ENCODE data around the gene CDV3.

Gene CDV3

GRCh38 chr3:133599280-133599679 lies 25.8 kb downstream of the CDV3 start:
- H3K4me3 ChIP-seq (ENCODE audit: low read length in 2 of 2) = no peak overlapping the region
- H3K27me3 ChIP-seq (ENCODE audit: control insufficient read depth in 2 of 2, insufficient read depth in 2 of 2, low read length in 2 of 2) = no peaks in the 10 kb centered on the region
- no peaks in the 10 kb centered on the region for H3K4me1 ChIP-seq (ENCODE audit: control insufficient read depth in 2 of 2, insufficient read depth in 2 of 2, low read length in 2 of 2)
- peaks cover 0 to 2% of the 10 kb centered on the region in 2 donors for H3K36me3 ChIP-seq (ENCODE audit: control insufficient read depth in 2 of 2, insufficient read depth in 2 of 2, low read length in 2 of 2)
- H3K9me3 ChIP-seq (ENCODE audit: control insufficient read depth in 2 of 2, low read length in 2 of 2) = no peaks in the 10 kb centered on the region
- no peak overlapping the region for H3K9ac ChIP-seq (ENCODE audit: low read depth in 1 of 2, low read length in 2 of 2)
- no peak overlapping the region for H3K27ac ChIP-seq (ENCODE audit: low read depth in 2 of 2, low read length in 2 of 2)

GRCh38 chr3:133600572-133601081 lies 27.1 kb downstream of the CDV3 start:
- Histone ChIP-seq H3K27ac (ENCODE audit: low read depth in 2 of 2, low read length in 2 of 2) (no peak overlapping the region), H3K4me3 (ENCODE audit: low read length in 2 of 2) (no peak overlapping the region), H3K9me3 (ENCODE audit: control insufficient read depth in 2 of 2, low read length in 2 of 2) (no peaks in the 10 kb centered on the region), H3K4me1 (ENCODE audit: control insufficient read depth in 2 of 2, insufficient read depth in 2 of 2, low read length in 2 of 2) (no peaks in the 10 kb centered on the region), H3K9ac (ENCODE audit: low read depth in 1 of 2, low read length in 2 of 2) (no peak overlapping the region), H3K36me3 (ENCODE audit: control insufficient read depth in 2 of 2, insufficient read depth in 2 of 2, low read length in 2 of 2) (peaks cover 0 to 4% of the 10 kb centered on the region in 2 donors), H3K27me3 (ENCODE audit: control insufficient read depth in 2 of 2, insufficient read depth in 2 of 2, low read length in 2 of 2) (no peaks in the 10 kb centered on the region)

- no peaks in the 10 kb centered on the region for H3K4me1 ChIP-seq (ENCODE audit: control insufficient read depth in 2 of 2, insufficient read depth in 2 of 2, low read length in 2 of 2)
- H3K36me3 ChIP-seq (ENCODE audit: control insufficient read depth in 2 of 2, insufficient read depth in 2 of 2, low read length in 2 of 2) = peaks cover 32 to 36% of the 10 kb centered on the region in 2 donors
- no peaks in the 10 kb centered on the region for H3K27me3 ChIP-seq (ENCODE audit: control insufficient read depth in 2 of 2, insufficient read depth in 2 of 2, low read length in 2 of 2)
- no peak overlapping the region for H3K27ac ChIP-seq (ENCODE audit: low read depth in 2 of 2, low read length in 2 of 2)
- no peak overlapping the region for H3K9ac ChIP-seq (ENCODE audit: low read depth in 1 of 2, low read length in 2 of 2)
- H3K9me3 ChIP-seq (ENCODE audit: control insufficient read depth in 2 of 2, low read length in 2 of 2) = no peaks in the 10 kb centered on the region
- H3K4me3 ChIP-seq (ENCODE audit: low read length in 2 of 2) = no peak overlapping the region
Observed at GRCh38 chr3:133606342-133606741, 32.9 kb downstream of the CDV3 start.

- Histone ChIP-seq H3K4me1 (ENCODE audit: control insufficient read depth in 2 of 2, insufficient read depth in 2 of 2, low read length in 2 of 2) (no peaks in the 10 kb centered on the region), H3K27ac (ENCODE audit: low read depth in 2 of 2, low read length in 2 of 2) (no peak overlapping the region), H3K4me3 (ENCODE audit: low read length in 2 of 2) (no peak overlapping the region), H3K9ac (ENCODE audit: low read depth in 1 of 2, low read length in 2 of 2) (no peak overlapping the region), H3K9me3 (ENCODE audit: control insufficient read depth in 2 of 2, low read length in 2 of 2) (no peaks in the 10 kb centered on the region), H3K27me3 (ENCODE audit: control insufficient read depth in 2 of 2, insufficient read depth in 2 of 2, low read length in 2 of 2) (no peaks in the 10 kb centered on the region), H3K36me3 (ENCODE audit: control insufficient read depth in 2 of 2, insufficient read depth in 2 of 2, low read length in 2 of 2) (peaks cover 32 to 34% of the 10 kb centered on the region in 2 donors)
Observed at GRCh38 chr3:133606902-133607301, 33.4 kb downstream of the CDV3 start.

GRCh38 chr3:133607816-133608215 lies 34.3 kb downstream of the CDV3 start:
- no peaks in the 10 kb centered on the region for H3K9me3 ChIP-seq (ENCODE audit: control insufficient read depth in 2 of 2, low read length in 2 of 2)
- H3K27me3 ChIP-seq (ENCODE audit: control insufficient read depth in 2 of 2, insufficient read depth in 2 of 2, low read length in 2 of 2) = no peaks in the 10 kb centered on the region
- H3K27ac ChIP-seq (ENCODE audit: low read depth in 2 of 2, low read length in 2 of 2) = no peak overlapping the region
- H3K9ac ChIP-seq (ENCODE audit: low read depth in 1 of 2, low read length in 2 of 2) = no peak overlapping the region
- H3K4me3 ChIP-seq (ENCODE audit: low read length in 2 of 2) = no peak overlapping the region
- no peaks in the 10 kb centered on the region for H3K4me1 ChIP-seq (ENCODE audit: control insufficient read depth in 2 of 2, insufficient read depth in 2 of 2, low read length in 2 of 2)
- peaks cover 32 to 38% of the 10 kb centered on the region in 2 donors for H3K36me3 ChIP-seq (ENCODE audit: control insufficient read depth in 2 of 2, insufficient read depth in 2 of 2, low read length in 2 of 2)

GRCh38 chr3:133608388-133608787 lies 34.9 kb downstream of the CDV3 start:
- Histone ChIP-seq H3K9ac (ENCODE audit: low read depth in 1 of 2, low read length in 2 of 2) (no peak overlapping the region), H3K4me1 (ENCODE audit: control insufficient read depth in 2 of 2, insufficient read depth in 2 of 2, low read length in 2 of 2) (no peaks in the 10 kb centered on the region), H3K9me3 (ENCODE audit: control insufficient read depth in 2 of 2, low read length in 2 of 2) (no peaks in the 10 kb centered on the region), H3K27ac (ENCODE audit: low read depth in 2 of 2, low read length in 2 of 2) (no peak overlapping the region), H3K27me3 (ENCODE audit: control insufficient read depth in 2 of 2, insufficient read depth in 2 of 2, low read length in 2 of 2) (no peaks in the 10 kb centered on the region), H3K4me3 (ENCODE audit: low read length in 2 of 2) (no peak overlapping the region), H3K36me3 (ENCODE audit: control insufficient read depth in 2 of 2, insufficient read depth in 2 of 2, low read length in 2 of 2) (peaks cover 32 to 38% of the 10 kb centered on the region in 2 donors)

GRCh38 chr3:133610031-133610430 lies 36.5 kb downstream of the CDV3 start:
- Histone ChIP-seq H3K4me3 (ENCODE audit: low read length in 2 of 2) (no peak overlapping the region), H3K4me1 (ENCODE audit: control insufficient read depth in 2 of 2, insufficient read depth in 2 of 2, low read length in 2 of 2) (no peaks in the 10 kb centered on the region), H3K9ac (ENCODE audit: low read depth in 1 of 2, low read length in 2 of 2) (no peak overlapping the region), H3K27ac (ENCODE audit: low read depth in 2 of 2, low read length in 2 of 2) (no peak overlapping the region), H3K36me3 (ENCODE audit: control insufficient read depth in 2 of 2, insufficient read depth in 2 of 2, low read length in 2 of 2) (peaks cover 32 to 37% of the 10 kb centered on the region in 2 donors), H3K9me3 (ENCODE audit: control insufficient read depth in 2 of 2, low read length in 2 of 2) (no peaks in the 10 kb centered on the region), H3K27me3 (ENCODE audit: control insufficient read depth in 2 of 2, insufficient read depth in 2 of 2, low read length in 2 of 2) (no peaks in the 10 kb centered on the region)

GRCh38 chr3:133611534-133611933 lies 38.0 kb downstream of the CDV3 start:
- H3K27me3 ChIP-seq (ENCODE audit: control insufficient read depth in 2 of 2, insufficient read depth in 2 of 2, low read length in 2 of 2) = no peaks in the 10 kb centered on the region
- H3K9me3 ChIP-seq (ENCODE audit: control insufficient read depth in 2 of 2, low read length in 2 of 2) = no peaks in the 10 kb centered on the region
- H3K36me3 ChIP-seq (ENCODE audit: control insufficient read depth in 2 of 2, insufficient read depth in 2 of 2, low read length in 2 of 2) = peaks cover 30 to 37% of the 10 kb centered on the region in 2 donors
- no peak overlapping the region for H3K4me3 ChIP-seq (ENCODE audit: low read length in 2 of 2)
- no peak overlapping the region for H3K27ac ChIP-seq (ENCODE audit: low read depth in 2 of 2, low read length in 2 of 2)
- H3K9ac ChIP-seq (ENCODE audit: low read depth in 1 of 2, low read length in 2 of 2) = no peak overlapping the region
- H3K4me1 ChIP-seq (ENCODE audit: control insufficient read depth in 2 of 2, insufficient read depth in 2 of 2, low read length in 2 of 2) = no peaks in the 10 kb centered on the region

- no peaks in the 10 kb centered on the region for H3K4me1 ChIP-seq (ENCODE audit: control insufficient read depth in 2 of 2, insufficient read depth in 2 of 2, low read length in 2 of 2)
- H3K36me3 ChIP-seq (ENCODE audit: control insufficient read depth in 2 of 2, insufficient read depth in 2 of 2, low read length in 2 of 2) = peaks cover 33 to 38% of the 10 kb centered on the region in 2 donors
- no peaks in the 10 kb centered on the region for H3K27me3 ChIP-seq (ENCODE audit: control insufficient read depth in 2 of 2, insufficient read depth in 2 of 2, low read length in 2 of 2)
- H3K9me3 ChIP-seq (ENCODE audit: control insufficient read depth in 2 of 2, low read length in 2 of 2) = no peaks in the 10 kb centered on the region
- no peak overlapping the region for H3K4me3 ChIP-seq (ENCODE audit: low read length in 2 of 2)
- H3K27ac ChIP-seq (ENCODE audit: low read depth in 2 of 2, low read length in 2 of 2) = no peak overlapping the region
- H3K9ac ChIP-seq (ENCODE audit: low read depth in 1 of 2, low read length in 2 of 2) = no peak overlapping the region
Observed at GRCh38 chr3:133620066-133620784, 46.7 kb downstream of the CDV3 start.

GRCh38 chr3:133627789-133628188 lies 54.3 kb downstream of the CDV3 start:
- Histone ChIP-seq H3K4me1 (ENCODE audit: control insufficient read depth in 2 of 2, insufficient read depth in 2 of 2, low read length in 2 of 2) (no peaks in the 10 kb centered on the region), H3K27me3 (ENCODE audit: control insufficient read depth in 2 of 2, insufficient read depth in 2 of 2, low read length in 2 of 2) (no peaks in the 10 kb centered on the region), H3K9ac (ENCODE audit: low read depth in 1 of 2, low read length in 2 of 2) (no peak overlapping the region), H3K36me3 (ENCODE audit: control insufficient read depth in 2 of 2, insufficient read depth in 2 of 2, low read length in 2 of 2) (peaks cover 33 to 37% of the 10 kb centered on the region in 2 donors), H3K9me3 (ENCODE audit: control insufficient read depth in 2 of 2, low read length in 2 of 2) (no peaks in the 10 kb centered on the region), H3K4me3 (ENCODE audit: low read length in 2 of 2) (no peak overlapping the region), H3K27ac (ENCODE audit: low read depth in 2 of 2, low read length in 2 of 2) (no peak overlapping the region)

Measured in mucosa of rectum (tissue), 2 donors.